HG02885 (cell line): Measurements from ENCODE around the gene CDNF.
"Not testable (repeated sequence)": the region's sequence is repeated elsewhere in the genome, so short reads cannot be mapped to it uniquely, and the experiment has no call there.

Source experiments
- ATAC-seq: cut with Tn5 transposase; IDR thresholded peaks from one replicate; pipeline ENCODE4 v1.9.1; 2021; ENCODE audit warnings: mild to moderate bottlenecking; ENCODE audit not compliant: unreplicated experiment, poor library complexity

Gene CDNF

DNA sequence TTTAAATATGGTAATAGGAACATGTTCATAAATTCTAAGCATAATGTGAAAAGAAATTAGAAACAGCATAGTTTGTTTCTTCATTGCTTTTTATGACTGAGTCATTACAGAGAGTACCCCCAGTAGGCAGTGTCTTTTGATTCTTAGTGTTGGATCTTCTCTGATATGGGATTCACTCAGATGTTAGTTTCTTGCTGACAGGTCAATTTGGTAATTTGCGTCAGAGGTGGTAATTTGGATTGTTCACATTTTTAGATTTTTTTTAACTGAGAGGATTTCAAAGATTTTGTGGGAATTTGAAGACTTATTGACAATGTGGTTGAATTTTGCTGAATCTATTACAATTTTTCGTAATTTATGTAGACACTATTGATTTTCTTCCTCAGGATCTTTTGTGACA is 2.3 kb upstream of the CDNF start:
- no peak for ATAC-seq

DNA sequence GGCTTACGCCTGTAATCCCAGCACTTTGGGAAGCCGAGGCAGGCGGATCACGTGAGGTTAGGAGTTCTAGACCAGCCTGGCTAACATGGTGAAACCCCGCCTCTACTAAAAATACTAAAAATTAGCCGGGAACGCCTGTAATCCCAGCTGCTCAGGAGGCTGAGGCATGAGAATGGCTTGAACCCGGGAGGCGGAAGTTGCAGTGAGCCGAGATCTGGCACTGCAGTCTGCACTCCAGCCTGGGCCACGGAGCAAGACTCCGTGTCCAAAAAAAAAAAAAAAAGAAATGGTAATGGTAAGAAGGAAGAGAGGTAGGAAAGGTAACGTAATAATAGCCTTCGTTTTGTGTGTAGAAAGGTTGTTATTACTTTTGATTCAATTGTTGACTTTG is 1.5 kb upstream of the CDNF start:
- no peak for ATAC-seq

DNA sequence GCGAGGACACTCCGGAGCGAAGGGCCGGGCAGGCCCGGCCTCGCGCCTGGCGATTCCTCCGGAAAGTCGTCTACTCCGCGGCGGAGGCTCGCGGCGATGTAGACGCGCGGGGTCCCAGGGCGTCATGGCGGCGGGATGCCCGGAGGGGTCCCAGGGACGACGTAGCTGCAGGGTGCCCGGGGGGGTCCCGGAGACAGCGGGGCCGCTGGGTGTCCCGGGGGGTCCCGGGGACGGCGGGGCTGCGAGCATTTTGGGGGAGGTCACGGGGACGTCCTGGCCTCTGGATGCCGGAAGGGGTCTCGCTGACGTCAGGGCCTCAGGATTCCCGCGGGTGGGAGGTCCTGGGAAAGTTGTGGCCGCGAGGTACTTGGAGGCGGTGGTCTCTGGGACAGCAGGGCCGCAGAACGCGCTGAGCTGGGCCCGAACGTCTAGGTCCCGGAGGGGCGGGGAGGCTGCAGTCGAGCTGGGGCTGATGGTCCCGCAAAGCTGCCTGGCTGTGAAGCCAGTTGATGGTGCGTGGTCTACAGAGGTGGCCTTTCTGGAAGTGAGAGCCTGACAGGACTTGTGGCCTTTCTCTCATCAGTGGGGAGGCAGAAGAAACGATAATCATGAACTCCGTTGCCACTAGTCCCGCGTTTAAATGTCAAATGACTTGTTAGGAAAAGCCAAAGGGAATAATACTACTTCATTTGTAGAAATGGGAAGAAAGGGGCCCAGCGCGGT is 906 bp upstream of the CDNF start:
- ATAC-seq: no peak

DNA sequence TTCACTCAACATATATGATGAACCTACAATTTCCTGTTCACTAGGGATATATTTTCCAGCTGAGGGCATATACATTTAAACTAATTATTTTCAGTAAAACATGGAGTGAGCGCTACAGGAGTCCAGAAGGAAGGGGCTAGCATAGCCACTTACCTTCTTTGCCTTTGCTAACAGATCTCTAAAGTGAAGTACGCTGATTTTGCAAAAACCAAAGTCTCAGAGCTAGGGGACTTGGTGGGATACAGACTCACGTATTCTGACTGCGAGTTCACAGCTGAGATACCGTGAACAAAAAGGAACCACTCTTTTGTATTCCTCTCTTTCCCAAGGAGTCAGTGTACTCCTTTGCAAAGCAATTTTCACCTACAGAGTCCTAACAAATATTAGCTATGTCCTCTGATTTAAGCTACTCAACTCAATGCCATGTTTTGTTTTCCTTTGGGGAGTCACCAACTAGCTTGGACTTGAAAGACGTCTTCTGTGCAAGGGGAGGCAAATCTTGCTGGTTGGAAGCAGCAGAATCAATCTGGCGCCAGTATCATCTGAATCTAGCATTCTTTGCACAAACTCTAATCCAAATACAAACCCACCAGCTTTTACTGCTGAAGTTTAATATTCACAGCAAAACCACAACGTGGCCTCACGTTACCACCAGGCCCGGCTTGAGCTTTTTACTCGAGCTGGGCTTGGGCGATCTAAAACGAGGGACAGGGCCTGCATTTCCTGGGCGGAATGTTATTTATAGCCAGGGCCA is 657 bp downstream of the CDNF start:
- no peak for ATAC-seq

DNA sequence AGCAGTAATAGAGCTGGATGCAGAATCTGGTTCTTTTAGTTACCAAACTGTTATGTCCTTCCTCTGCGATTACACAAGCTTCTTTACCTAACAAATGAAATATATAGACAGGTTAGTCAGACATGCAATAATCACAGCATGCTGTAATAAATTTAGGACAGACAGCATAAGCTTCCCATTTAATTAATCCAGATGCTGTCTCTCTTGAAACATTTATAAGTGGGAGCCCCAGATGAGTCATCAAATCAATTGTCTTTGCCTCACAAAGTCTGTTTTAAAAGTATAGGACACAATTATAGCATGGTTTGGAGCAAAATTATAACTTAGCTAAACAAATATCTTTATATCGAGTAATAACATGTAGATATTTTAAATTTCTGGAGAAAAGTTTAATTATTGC is 1.6 kb downstream of the CDNF start:
- no peak for ATAC-seq

DNA sequence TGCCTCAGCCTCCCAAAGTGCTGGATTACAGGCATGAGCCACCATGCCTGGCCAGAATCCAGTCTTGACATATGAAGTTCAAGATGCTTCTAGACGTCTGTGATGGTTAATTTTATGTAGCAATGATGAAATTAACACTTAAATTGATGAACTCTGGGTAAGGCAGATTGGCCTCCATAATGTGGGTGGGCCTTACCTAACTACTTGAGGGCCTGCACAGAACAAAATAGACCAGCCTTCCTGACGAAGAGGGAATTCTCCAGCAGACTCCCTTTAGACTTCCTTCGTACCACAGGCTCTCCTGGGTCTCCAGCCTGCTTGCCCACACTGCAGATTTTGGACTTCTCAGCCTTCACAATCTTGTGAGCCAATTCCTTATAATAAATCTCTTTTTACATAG is 4.7 kb downstream of the CDNF start:
- ATAC-seq: no peak

DNA sequence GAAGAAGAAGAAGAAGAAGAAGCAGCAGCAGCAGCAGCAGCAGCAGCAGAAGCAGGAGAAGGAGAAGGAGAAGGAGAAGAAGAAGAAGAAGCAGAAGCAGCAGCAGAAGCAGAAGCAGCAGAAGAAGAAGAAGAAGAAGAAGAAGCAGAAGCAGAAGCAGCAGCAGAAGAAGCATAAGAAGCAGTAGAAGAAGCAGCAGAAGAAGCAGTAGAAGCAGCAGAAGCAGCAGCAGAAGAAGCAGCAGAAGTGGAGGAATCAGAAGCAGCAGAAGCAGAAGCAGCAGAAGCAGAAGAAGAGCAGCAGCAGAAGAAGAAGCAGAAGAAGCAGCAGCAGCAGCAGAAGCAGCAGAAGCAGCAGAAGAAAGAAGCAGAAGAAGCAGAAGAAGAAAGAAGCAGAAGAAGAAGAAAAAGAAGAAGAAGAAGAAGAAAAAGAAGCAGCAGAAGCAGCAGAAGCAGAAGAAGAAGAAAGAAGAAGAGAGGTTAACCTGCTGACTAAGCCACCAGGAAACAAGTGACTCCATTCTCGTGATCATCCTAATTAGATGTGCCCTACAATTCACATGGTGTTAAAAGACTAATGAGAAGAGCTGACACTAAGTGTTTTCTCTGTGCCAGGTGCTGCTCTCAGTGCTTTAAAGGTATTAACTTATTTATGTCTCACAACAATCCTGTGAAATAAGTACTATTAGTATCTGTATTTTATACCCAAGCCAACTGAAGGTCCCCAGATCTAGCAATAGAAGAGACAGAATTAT is 11.6 kb downstream of the CDNF start:
- ATAC-seq: no peak

DNA sequence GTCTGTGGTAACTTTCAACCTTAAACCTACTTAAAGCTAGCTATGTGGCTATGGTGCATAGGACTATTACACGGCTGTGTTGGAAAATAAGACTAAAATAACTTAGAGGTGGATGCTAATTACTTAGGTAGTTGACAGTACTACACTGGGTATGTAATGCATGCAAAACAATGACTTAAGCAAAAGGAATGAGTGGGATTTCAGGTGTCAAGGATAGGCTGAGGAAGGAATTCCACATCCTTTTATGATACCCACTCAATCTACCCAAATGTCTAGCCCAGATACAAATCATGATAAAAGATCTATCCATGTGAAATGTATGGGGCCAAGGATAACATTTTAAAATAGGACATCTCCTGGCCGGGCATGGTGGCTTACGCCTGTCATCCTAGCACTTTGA is 13.9 kb downstream of the CDNF start:
- no peak for ATAC-seq

DNA sequence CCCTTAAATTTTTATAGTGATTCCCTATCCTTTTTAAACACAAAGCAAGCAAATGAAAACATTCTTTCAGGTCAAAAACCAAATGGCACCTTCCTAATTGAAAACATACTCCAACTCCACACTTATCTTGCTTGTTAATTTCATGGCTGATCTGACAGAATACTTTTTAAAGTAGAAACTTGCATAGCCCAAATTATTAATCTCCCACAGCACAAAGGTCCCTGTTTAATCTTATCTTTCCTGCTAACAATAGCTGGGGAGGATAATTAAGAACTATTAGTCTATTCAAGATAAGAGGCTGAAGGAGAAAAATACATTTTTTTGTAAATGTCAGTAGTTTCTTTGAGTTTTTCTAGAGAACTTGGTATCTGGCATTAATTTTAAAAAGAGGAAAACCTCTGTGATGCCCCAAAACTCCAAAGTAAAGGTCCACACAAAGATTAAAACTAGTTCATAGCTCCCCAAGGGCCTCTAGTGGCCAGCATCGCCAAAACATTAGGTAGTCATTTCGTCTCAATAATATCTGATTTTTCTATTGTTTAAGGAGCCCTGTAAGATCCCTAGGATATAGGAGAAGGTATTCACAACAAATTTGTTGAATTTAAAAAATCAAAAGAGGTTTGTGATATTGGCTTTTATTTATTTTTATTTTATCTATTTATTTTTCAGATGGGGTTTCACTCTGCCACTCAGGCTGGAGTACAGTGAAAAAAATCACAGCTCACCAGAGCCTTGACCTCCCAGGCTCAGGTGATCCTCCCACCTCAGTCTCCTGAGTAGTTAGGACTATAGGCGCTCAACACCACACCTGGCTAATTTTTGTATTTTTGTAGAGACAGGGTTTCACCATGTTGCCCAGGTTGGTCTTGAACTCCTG is 14.7 kb downstream of the CDNF start:
- ATAC-seq: no peak

DNA sequence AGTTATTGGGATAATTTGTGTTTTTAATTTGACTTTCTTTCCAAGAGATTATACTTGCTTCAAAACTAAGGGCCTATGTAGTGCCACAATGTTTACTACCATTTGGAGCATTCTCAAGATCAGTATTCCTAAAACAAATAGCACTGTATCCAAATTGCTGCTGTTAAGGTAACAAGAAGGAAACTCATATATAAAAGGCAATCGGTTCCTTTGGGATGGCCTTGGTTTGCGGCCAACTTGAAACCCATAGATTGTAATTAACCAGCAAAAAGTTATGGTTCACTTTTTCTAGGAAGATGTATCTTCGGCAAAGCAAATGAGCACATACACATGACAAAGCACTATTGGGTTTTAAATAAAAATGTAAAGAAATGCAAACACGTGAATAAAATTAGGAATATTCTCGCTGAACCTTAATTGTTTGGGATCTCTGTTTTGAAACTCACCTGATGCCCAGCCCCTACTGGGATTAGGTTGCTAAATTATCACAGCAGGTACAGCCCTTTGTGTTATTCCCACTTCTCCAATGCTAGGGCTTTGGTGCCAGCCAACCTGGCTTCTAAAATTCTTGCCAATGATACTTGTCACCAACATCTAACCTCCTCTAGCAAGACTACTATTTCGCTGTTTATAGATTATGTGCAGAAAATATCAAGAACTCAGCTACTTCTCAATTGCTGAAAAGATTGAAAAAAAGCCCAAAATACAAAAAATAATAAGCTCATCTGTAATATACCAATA is 16.0 kb downstream of the CDNF start:
- no peak for ATAC-seq

DNA sequence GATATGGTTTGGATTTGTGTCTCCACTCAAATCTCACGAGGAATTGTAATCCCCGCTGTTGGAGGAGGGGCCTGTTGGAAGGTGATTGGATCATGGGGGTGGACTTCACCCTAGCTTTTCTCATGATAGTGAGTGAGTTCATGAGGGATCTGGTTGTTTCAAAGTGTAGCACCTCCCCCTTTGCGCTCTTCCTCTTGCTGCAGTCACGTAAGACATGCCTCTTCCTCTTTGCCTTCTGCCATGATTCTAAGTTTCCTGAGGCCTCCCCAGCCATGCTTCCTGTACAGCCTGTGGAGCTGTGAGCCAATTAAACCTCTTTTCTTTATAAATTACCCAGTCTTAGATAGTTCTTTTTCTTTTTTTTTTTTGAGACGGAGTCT is 17.1 kb downstream of the CDNF start:
- no peak for ATAC-seq

DNA sequence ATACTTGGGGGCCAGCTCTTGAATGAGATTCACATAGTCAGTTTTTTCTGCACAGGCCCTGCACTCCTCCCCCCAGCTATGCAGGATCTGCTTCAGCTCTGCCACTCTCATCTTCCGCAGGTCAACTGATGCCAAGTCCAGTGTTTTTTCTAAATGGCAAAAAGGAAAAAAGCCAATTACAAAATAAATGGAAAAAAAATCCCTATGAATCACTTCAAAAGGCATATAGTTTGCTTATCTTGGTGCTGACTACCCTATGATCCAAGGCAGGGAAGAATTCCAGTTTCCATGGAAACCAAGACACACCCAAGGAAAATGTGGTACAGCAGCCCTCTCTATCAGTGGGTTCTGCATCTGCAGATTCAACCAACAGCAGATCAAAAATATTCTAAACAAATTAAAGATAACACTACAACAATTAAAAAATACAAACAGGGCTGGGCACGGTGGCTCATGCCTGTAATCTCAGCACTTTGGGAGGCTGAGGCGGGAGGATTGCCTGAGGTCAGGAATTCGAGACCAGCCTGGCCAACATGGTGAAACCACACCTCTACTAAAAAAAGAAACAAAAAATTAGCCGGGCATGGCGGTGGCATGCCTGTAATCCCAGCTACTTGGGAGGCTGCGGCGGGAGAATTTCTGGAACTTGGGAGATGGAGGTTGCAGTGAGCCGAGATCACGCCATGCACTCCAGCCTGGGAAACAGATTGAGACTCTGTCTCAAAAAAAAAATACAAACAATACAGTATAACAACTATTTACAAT is 17.6 kb downstream of the CDNF start:
- ATAC-seq: no peak

DNA sequence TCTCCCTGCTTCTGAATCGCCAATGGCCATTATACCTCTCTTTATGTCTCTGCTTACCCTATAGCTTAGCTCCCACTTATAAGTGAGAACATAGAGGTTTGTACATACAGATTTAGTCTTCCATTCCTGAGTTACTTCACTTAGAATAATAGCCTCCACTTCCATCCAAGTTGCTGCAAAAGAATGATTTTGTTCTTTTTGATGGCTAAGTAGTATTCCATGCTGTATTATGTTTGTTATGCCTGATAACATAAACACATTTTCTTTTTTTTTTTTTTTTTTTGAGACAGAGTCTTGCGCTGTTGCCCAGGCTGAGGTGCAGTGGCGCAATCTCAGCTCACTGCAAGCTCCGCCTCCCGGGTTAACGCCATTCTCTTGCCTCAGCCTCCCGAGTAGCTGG is 21.1 kb downstream of the CDNF start:
- not testable (repeated sequence) for ATAC-seq

DNA sequence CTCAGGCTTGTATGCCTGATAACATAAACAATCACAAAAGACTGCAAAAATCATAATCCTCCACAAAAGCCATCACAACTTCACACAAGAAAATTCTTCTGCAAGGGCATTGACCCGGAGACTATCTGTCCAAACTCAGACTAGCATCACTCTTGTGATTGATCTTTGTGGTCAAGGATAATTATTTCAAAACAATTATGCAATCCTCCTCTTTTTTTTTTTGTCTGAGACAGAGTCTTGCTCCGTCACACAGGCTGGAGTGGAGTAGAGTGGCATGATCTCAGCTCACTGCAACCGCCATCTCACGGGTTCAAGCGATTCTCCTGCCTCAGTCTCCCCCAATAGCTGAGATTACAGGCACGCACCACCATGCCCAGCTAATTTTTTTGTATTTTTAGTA is 22.2 kb downstream of the CDNF start:
- no peak for ATAC-seq

DNA sequence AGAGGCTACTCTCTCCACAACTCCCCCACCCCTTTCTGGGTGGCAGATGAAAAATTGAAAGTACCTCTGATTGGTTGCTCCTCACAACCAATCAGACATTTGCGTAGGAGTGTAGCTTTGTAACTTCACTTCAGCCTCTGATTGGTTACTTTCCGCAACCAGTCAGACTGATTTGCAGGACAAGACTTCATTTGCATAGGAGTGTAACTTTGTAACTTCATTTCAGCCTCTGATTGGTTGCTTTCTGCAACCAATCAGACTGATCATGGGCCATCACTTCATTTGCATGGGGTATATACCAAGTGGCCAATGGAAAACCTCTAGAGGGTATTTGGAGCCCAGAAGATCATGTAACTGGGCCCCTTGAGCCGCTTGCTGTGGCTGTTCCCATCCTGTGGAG is 25.6 kb downstream of the CDNF start:
- ATAC-seq: no peak

DNA sequence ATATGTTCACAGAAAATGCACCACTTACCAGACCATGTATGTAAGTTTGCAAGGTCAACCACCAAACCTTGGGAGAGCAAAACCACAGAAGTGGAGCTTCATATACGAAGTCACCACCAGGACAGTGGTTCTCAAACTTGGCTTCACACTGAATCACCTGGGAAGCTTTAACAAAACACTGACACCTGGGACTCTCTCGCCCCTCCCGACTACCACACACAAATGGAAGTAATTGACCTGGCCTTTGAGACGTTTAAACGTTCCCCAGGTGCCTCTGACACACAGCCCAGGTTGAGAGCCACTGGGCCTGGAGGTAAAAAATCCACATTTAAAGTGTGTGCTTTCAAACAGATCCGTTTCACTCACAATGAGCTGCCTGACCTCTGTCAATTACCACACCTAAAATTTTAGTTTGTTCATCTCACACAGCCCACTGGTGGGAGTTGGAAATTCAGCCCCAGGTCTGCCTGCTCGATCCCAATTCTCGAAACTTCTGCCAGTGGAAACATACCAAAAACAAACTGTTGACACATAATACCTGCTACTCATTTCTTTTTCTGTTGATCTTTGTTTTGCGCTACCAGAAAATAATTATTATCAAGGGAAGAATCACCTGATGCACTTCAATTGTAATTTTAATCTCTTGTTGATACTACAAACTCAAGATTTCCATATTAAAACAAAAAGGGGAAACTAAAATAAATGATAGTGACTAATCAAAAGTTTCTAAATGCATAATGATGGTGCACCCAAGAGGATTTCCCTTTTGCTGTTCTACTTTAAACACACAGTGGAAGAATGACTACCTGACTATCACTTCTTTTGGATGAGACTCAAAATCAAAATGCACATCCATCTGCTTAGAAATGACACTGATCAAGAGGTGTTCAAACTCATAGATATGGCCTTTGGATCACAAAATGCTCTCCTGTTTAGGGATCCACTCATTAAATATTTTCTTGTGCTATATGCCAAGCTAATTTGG is 26.6 kb downstream of the CDNF start:
- no peak for ATAC-seq

DNA sequence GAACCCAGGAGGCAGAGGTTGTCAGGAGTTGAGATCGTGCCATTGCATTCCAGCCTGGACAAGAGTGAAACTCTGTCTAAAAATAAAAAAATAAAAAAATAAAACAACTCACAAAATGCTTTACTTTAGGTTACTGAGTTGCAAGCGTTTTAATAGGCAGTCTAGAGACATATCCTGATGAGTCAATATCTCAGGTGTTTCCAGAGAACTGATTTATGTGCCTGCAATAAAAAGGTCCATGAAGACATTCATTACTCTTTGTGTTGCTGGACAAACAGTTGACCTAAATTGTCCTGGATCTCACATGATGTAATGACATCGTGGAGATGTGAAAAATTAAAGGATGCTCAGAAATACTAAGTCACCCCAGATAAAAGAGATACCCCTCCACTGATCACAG is 31.5 kb downstream of the CDNF start:
- ATAC-seq: no peak

DNA sequence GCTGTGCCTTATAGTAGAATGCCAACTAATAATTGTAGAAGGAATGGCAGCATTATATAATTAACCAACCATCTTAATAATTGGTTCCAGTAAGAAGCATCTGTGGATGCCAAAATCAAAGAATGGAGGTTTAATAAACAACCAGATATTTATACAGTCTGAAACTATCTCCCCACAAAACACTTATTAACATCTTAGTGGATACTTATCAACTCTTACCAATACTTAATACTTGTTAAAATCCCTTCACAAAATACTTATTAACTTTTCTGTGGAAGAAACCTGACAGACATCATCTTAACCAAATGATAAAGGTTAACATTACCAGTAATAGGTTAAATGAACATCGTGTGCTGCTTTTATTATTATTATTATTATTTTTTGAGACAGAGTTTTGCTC is 34.0 kb downstream of the CDNF start:
- no peak for ATAC-seq
